GM18867 (cell line): Measurements from ENCODE around the gene H2BW1.
A peak's percentile ranks its signal among the peaks of the same experiment; 100 is the strongest.
"Not testable (repeated sequence)": the region's sequence is repeated elsewhere in the genome, so short reads cannot be mapped to it uniquely, and the experiment has no call there.

Experiments used
- ATAC-seq: cut with Tn5 transposase; IDR thresholded peaks from one replicate; pipeline ENCODE4 v1.9.1; 2021; ENCODE audit warnings: mild to moderate bottlenecking, moderate library complexity; ENCODE audit not compliant: unreplicated experiment

The H2BW1 gene

GRCh38 chrX:104013606-104014005 is at the start of gene H2BW1:
TSS of gene H2BW1 (minus strand) at chrX:104013708. CDS start at chrX:104013576, 132 bp downstream.
- ATAC-seq = no peak

- not testable (repeated sequence) for ATAC-seq
These were observed 49.1 kb upstream of the H2BW1 start for GRCh38 chrX:104062636-104063035.

- not testable (repeated sequence) for ATAC-seq
These were observed 41.4 kb upstream of the H2BW1 start for GRCh38 chrX:104054956-104055355.

- ATAC-seq = no peak
These were observed 33.7 kb upstream of the H2BW1 start for GRCh38 chrX:104047171-104047570.

DNA sequence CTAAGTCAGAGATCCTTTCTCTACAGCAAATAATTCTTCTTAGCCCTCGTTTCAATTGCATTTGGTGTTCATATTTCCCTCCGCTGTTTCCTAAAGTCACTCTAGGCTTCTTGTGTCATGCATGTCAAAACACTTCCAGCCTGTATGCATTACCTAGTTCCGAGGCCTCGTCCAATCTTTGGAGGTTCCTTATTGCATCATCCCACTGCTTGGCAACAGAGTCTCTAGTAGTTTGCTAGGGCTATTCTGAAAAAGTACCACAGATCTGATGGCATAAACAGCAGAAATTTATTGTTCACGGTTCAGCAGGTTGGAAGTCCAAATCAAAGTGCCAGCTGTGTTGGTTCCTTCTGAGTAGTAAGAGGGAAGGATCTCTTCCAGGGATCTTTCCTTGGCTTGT is 32.1 kb upstream of the H2BW1 start:
- no peak for ATAC-seq

DNA sequence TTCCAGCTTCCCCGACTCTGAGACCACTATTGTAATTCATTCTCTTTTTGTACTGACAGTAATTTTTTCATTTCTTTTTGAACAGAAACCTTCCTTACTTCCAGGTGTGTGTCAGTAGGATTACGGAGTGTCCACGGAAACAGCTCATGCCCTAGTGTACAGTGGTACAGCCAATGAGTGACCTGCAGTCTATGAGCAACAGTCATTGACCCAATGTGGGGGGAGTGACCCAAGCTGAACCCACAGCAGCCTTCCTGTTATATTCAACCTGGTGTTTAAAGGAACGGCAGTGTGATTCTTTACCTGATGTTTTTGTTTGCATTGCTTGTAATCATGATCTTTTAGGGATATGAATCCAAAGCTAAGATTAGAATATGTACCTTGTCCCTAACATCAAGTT is 27.5 kb upstream of the H2BW1 start:
- ATAC-seq = no peak

DNA sequence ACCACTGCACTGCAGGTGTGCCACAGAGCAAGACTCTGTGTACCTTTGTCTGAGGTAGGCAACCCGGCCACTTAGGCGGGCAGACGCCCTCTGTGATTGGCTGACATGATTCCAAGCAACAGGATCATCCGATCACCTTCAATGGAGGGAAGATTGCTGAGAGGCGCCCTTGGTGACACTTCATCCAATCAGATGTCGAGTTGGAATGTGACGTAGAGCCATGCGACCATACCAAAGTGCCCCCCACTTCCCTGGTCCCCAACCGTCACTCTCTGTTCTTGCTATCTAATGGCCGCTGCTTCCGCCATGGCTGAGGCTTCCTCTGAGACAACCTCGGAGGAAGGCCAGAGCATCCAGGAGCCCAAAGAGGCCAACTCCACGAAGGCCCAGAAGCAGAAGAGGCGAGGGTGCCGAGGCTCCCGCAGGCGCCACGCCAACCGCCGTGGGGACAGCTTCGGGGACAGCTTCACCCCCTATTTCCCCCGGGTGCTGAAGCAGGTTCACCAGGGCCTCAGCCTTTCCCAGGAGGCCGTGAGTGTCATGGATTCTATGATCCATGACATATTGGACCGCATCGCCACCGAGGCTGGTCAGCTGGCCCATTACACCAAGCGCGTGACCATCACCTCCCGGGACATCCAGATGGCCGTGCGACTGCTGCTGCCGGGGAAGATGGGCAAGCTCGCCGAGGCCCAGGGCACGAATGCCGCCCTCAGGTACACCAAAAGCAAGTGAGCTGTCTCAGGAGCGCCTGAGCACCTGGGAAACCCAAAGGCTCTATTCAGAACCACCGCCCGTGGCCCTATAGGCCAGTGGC is 26.4 kb upstream of the H2BW1 start, which contains the start of gene H2BW2:
H2BW2 (plus strand) TSS at position 268 of the 817 bp plus-strand sequence; CDS start at position 307, 39 bp downstream.
- no peak for ATAC-seq

GRCh38 chrX:104018126-104018525 is 4.6 kb upstream of the H2BW1 start:
- no peak for ATAC-seq

GRCh38 chrX:104015576-104015975 is 2.1 kb upstream of the H2BW1 start:
- not testable (repeated sequence) for ATAC-seq

DNA sequence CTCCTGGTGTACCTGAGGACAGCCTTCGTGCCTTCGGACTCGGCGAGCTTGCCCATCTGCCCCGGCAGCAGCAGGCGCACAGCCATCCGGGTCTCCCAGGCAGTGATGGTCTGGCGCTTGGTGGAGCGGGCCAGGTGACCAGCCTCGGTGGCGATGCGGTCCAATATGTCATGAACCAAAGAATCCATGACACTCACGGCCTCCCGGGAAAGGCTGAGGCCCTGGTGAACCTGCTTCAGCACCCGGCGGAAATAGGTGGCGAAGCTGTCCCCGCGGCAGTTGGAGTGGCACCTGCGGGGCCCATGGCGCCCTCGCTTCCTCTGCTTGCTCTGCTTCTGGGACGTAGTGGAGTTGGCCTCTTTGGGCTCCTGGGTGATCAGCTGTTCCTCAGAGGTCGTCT is 350 bp downstream of the H2BW1 start:
- no peak for ATAC-seq

GRCh38 chrX:104008831-104009230 is 4.7 kb downstream of the H2BW1 start:
- ATAC-seq = no peak

GRCh38 chrX:103999234-103999633 is 14.3 kb downstream of the H2BW1 start:
- peak; percentile 54 for ATAC-seq

GRCh38 chrX:103983508-103983907 is 30.0 kb downstream of the H2BW1 start:
- not testable (repeated sequence) for ATAC-seq

DNA sequence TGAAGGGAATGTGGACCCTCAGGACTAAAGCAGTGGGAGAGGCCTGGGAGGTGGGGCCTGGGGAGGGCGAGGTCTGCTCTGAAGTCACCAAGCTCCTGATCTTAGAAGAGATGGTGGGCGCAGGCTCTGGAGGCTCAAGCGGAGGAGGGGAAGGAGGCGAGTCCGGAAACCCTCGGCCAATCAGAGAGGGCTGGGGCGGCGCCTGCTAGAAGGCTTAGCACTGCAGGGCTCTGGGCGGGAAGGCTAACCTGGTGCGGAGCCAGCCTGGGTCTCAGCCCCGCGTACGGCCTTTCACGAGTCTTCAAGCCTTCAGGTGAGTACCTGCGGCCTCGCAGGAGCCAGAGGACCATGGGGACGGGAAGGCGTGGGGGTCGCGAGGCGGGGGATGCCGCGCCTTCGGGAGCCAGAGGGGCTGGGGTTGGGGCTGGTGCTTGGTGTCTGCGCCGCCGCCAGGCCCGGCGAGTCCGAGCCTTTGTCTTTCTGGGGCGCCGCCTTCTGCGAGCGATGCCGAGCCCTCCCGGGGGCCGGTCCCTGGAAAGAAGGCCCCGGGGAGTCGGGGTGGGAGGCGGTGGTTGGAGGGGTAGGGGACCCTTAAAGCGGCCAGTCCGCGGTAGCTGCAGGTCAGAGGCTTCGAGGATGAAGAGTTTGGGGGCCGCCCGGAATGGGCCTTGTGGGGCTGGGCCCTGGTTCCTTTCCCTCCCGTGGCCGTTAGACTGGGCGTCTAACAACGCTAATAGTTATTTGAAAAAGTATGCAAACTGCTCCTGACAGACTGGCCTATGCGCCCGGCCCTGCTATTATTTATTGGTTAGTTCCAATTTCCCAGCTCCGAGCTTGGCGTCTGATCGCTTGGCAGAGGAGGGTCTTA is 50.9 kb downstream of the H2BW1 start, which contains the start of gene TMSB15B:
TMSB15B (plus strand) TSS at position 217 of the 868 bp plus-strand sequence.
- ATAC-seq = peak; percentile 99
